ENCODE data around the gene GIPC2.
A peak's percentile ranks its signal among the peaks of the same experiment; 100 is the strongest.
"Not testable (repeated sequence)": the region's sequence is repeated elsewhere in the genome, so short reads cannot be mapped to it uniquely, and the experiment has no call there.

Gene GIPC2

GRCh38 chr1:78051005-78051404 lies 5.2 kb downstream of the GIPC2 start:
- Histone ChIP-seq H3K27ac (ENCODE audit: low read length) (no peak overlapping the region), H3K36me3 (ENCODE audit: control insufficient read depth in 2 of 2, insufficient read depth in 2 of 2, low read length in 2 of 2) (no peaks in the 10 kb centered on the region), H3K9ac (ENCODE audit: low read length in 2 of 2) (no peak overlapping the region), H3K9me3 (ENCODE audit: control insufficient read depth in 2 of 2, low read length in 2 of 2) (no peaks in the 10 kb centered on the region), H3K4me1 (ENCODE audit: control insufficient read depth, insufficient read depth, low read length) (peaks cover 11% of the 10 kb centered on the region), H3K27me3 (ENCODE audit: control insufficient read depth in 1 of 2, insufficient read depth in 2 of 2, low read length in 2 of 2) (no peaks in the 10 kb centered on the region), H3K4me3 (ENCODE audit: low read length in 2 of 2) (no peak overlapping the region)

- H3K4me1 ChIP-seq (ENCODE audit: control insufficient read depth, insufficient read depth, low read length), result no peaks in the 10 kb centered on the region
- H3K9me3 ChIP-seq (ENCODE audit: control insufficient read depth in 2 of 2, low read length in 2 of 2), result no peaks in the 10 kb centered on the region
- no peaks in the 10 kb centered on the region for H3K27me3 ChIP-seq (ENCODE audit: control insufficient read depth in 1 of 2, insufficient read depth in 2 of 2, low read length in 2 of 2)
- H3K27ac ChIP-seq (ENCODE audit: low read length), result no peak overlapping the region
- H3K36me3 ChIP-seq (ENCODE audit: control insufficient read depth in 2 of 2, insufficient read depth in 2 of 2, low read length in 2 of 2), result no peaks in the 10 kb centered on the region
- H3K4me3 ChIP-seq (ENCODE audit: low read length in 2 of 2), result no peak overlapping the region
- H3K9ac ChIP-seq (ENCODE audit: low read length in 2 of 2), result no peak overlapping the region
These were observed 7.1 kb downstream of the GIPC2 start for GRCh38 chr1:78052685-78053405.

DNA sequence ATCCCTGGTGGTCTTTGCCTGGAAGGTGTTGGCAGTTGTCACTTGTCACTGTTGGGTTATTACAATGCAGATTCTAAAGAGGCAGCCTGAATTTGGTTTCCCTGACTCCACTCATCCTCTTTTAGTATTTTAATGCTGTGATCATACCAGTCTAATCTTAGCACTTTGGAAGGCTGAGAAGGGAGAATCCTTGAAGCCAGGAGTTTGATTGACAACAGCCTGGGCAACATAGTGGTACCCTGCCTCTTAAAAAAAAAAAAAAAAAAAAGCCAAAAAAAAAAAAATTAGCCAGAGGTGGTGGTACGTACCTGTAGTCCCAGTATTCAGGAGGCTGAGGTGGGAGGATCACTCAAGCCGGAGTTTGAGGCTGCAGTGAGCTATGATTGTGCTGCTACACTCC lies 7.7 kb downstream of the GIPC2 start:
- H3K4me1 ChIP-seq (ENCODE audit: control insufficient read depth, insufficient read depth, low read length), result no peaks in the 10 kb centered on the region
- H3K9ac ChIP-seq (ENCODE audit: low read length in 2 of 2), result no peak overlapping the region
- H3K9me3 ChIP-seq (ENCODE audit: control insufficient read depth in 2 of 2, low read length in 2 of 2), result no peaks in the 10 kb centered on the region
- no peaks in the 10 kb centered on the region for H3K27me3 ChIP-seq (ENCODE audit: control insufficient read depth in 1 of 2, insufficient read depth in 2 of 2, low read length in 2 of 2)
- H3K27ac ChIP-seq (ENCODE audit: low read length), result no peak overlapping the region
- no peaks in the 10 kb centered on the region for H3K36me3 ChIP-seq (ENCODE audit: control insufficient read depth in 2 of 2, insufficient read depth in 2 of 2, low read length in 2 of 2)
- H3K4me3 ChIP-seq (ENCODE audit: low read length in 2 of 2), result no peak overlapping the region

DNA sequence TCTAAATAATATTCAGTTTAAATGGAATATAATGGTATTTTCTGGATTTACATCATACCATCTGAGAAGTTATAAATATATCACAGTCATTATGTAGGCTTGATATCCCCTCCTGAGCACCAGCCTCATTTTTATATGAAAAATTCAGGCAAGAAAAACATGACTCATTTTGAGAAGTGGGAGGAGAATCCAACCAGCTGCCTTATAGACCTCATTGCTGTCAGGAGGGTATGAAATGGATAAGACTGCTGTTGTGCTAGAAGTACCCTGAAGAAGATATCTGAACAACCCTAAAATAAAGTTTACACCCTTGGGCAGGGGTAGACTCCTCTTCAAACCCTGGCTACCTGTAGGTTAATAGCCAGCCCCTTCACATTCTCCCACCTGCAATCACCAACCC lies 8.8 kb downstream of the GIPC2 start:
- Histone ChIP-seq H3K27ac (ENCODE audit: low read length) (no peak overlapping the region), H3K9ac (ENCODE audit: low read length in 2 of 2) (no peak overlapping the region), H3K27me3 (ENCODE audit: control insufficient read depth in 1 of 2, insufficient read depth in 2 of 2, low read length in 2 of 2) (no peaks in the 10 kb centered on the region), H3K4me1 (ENCODE audit: control insufficient read depth, insufficient read depth, low read length) (no peaks in the 10 kb centered on the region), H3K4me3 (ENCODE audit: low read length in 2 of 2) (no peak overlapping the region), H3K9me3 (ENCODE audit: control insufficient read depth in 2 of 2, low read length in 2 of 2) (no peaks in the 10 kb centered on the region), H3K36me3 (ENCODE audit: control insufficient read depth in 2 of 2, insufficient read depth in 2 of 2, low read length in 2 of 2) (no peaks in the 10 kb centered on the region)

DNA sequence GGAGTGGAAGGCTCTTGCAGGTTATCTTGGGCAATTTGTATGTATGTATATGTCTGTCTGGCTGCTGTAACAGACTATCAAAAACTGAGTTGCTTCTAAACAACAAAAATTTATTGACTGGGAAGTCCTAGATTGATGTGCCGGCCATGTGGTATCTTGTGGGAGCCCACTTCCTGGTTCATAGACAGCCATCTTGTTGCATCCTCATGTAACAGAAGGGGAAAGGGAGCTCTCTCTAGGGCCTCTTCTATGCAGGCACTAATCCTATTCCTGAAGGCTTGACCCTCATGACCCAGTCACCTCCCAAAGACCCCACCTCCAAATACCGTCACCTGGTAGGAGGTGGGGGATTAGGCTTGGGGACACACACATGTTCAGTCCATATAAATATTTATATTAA lies 9.2 kb downstream of the GIPC2 start:
- Histone ChIP-seq H3K27ac (ENCODE audit: low read length) (no peak overlapping the region), H3K4me1 (ENCODE audit: control insufficient read depth, insufficient read depth, low read length) (no peaks in the 10 kb centered on the region), H3K4me3 (ENCODE audit: low read length in 2 of 2) (no peak overlapping the region), H3K9me3 (ENCODE audit: control insufficient read depth in 2 of 2, low read length in 2 of 2) (no peaks in the 10 kb centered on the region), H3K27me3 (ENCODE audit: control insufficient read depth in 1 of 2, insufficient read depth in 2 of 2, low read length in 2 of 2) (no peaks in the 10 kb centered on the region), H3K36me3 (ENCODE audit: control insufficient read depth in 2 of 2, insufficient read depth in 2 of 2, low read length in 2 of 2) (no peaks in the 10 kb centered on the region), H3K9ac (ENCODE audit: low read length in 2 of 2) (no peak overlapping the region)

DNA sequence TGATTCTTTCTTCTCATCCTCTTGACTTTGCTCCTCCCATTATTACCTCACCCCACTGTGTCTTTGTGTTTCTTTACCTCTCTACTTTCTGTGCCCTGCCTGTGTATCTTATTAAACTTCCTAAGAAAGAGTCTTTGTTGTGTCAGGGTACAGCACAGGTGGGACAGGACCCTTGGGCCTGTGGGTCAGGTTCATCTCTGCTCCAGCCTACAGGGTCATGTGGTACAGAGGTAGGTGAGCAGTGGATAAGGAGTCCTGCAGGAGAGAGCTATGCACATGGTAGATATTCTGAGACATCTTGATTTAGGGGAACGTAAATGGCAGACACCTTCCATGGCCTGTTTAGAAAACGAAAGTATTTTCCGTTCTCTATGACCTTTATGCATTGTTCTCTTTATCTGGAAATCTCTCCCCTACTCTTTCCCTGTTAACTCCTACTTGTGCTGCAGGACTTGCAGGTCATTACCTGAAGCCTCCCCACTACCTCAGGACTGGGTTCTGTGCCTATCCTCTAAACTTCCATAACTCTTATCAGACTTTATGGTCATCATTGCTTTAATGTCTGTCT lies 9.9 kb downstream of the GIPC2 start:
- no peaks in the 10 kb centered on the region for H3K9me3 ChIP-seq (ENCODE audit: control insufficient read depth in 2 of 2, low read length in 2 of 2)
- no peaks in the 10 kb centered on the region for H3K4me1 ChIP-seq (ENCODE audit: control insufficient read depth, insufficient read depth, low read length)
- H3K27me3 ChIP-seq (ENCODE audit: control insufficient read depth in 1 of 2, insufficient read depth in 2 of 2, low read length in 2 of 2), result no peaks in the 10 kb centered on the region
- no peaks in the 10 kb centered on the region for H3K36me3 ChIP-seq (ENCODE audit: control insufficient read depth in 2 of 2, insufficient read depth in 2 of 2, low read length in 2 of 2)
- H3K4me3 ChIP-seq (ENCODE audit: low read length in 2 of 2), result peak overlapping the region in 1 of 2 donors; percentile 36
- no peak overlapping the region for H3K27ac ChIP-seq (ENCODE audit: low read length)
- H3K9ac ChIP-seq (ENCODE audit: low read length in 2 of 2), result no peak overlapping the region

GRCh38 chr1:78058670-78059069 lies 12.9 kb downstream of the GIPC2 start:
- no peak overlapping the region for H3K9ac ChIP-seq (ENCODE audit: low read length in 2 of 2)
- H3K36me3 ChIP-seq (ENCODE audit: control insufficient read depth in 2 of 2, insufficient read depth in 2 of 2, low read length in 2 of 2), result no peaks in the 10 kb centered on the region
- H3K4me1 ChIP-seq (ENCODE audit: control insufficient read depth, insufficient read depth, low read length), result no peaks in the 10 kb centered on the region
- H3K27me3 ChIP-seq (ENCODE audit: control insufficient read depth in 1 of 2, insufficient read depth in 2 of 2, low read length in 2 of 2), result no peaks in the 10 kb centered on the region
- H3K9me3 ChIP-seq (ENCODE audit: control insufficient read depth in 2 of 2, low read length in 2 of 2), result no peaks in the 10 kb centered on the region
- no peak overlapping the region for H3K4me3 ChIP-seq (ENCODE audit: low read length in 2 of 2)
- H3K27ac ChIP-seq (ENCODE audit: low read length), result no peak overlapping the region

DNA sequence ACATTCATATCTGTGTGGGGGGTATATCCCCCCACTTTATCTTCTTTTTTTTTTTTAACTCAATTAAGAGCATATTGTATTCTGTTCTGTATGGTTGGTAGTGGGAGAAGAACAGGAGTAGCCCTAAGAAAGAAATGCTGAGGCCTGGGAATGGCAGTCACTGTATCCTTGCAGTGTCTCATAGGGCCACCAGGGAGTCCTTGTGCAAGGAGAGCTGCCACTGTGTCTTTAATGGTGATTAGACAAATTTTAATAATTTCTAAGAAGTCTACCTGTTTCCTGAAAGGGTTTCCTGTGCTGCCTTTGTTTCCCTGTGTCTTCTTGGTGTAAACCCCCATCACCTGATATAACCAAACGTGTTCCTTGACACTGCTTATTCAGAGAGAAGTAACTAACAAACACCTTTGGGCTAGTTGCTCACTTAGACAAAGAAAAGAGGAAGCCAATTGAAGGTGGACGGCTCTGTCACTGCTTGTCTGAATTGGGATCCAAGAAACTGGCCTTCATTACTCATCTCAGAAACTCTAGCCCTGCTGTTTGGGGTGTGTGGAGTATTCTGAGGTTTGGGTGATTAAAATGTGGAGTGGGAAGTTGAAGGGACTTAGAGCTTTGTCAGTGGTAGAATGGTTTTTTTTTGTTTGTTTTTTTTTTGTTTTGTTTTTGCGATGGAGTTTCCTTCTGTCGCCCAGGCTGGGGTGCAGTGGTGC lies 15.2 kb downstream of the GIPC2 start:
- Histone ChIP-seq H3K9ac (ENCODE audit: low read length in 2 of 2) (no peak overlapping the region), H3K36me3 (ENCODE audit: control insufficient read depth in 2 of 2, insufficient read depth in 2 of 2, low read length in 2 of 2) (no peaks in the 10 kb centered on the region), H3K27ac (ENCODE audit: low read length) (no peak overlapping the region), H3K27me3 (ENCODE audit: control insufficient read depth in 1 of 2, insufficient read depth in 2 of 2, low read length in 2 of 2) (no peaks in the 10 kb centered on the region), H3K9me3 (ENCODE audit: control insufficient read depth in 2 of 2, low read length in 2 of 2) (no peaks in the 10 kb centered on the region), H3K4me1 (ENCODE audit: control insufficient read depth, insufficient read depth, low read length) (no peaks in the 10 kb centered on the region), H3K4me3 (ENCODE audit: low read length in 2 of 2) (no peak overlapping the region)

- H3K4me3 ChIP-seq (ENCODE audit: low read length in 2 of 2), result no peak overlapping the region
- H3K9me3 ChIP-seq (ENCODE audit: control insufficient read depth in 2 of 2, low read length in 2 of 2), result no peaks in the 10 kb centered on the region
- no peak overlapping the region for H3K9ac ChIP-seq (ENCODE audit: low read length in 2 of 2)
- no peaks in the 10 kb centered on the region for H3K4me1 ChIP-seq (ENCODE audit: control insufficient read depth, insufficient read depth, low read length)
- no peak overlapping the region for H3K27ac ChIP-seq (ENCODE audit: low read length)
- no peaks in the 10 kb centered on the region for H3K27me3 ChIP-seq (ENCODE audit: control insufficient read depth in 1 of 2, insufficient read depth in 2 of 2, low read length in 2 of 2)
- no peaks in the 10 kb centered on the region for H3K36me3 ChIP-seq (ENCODE audit: control insufficient read depth in 2 of 2, insufficient read depth in 2 of 2, low read length in 2 of 2)
These were observed 16.2 kb downstream of the GIPC2 start for GRCh38 chr1:78061825-78062523.

- H3K9me3 ChIP-seq (ENCODE audit: control insufficient read depth in 2 of 2, low read length in 2 of 2); H3K4me1 ChIP-seq (ENCODE audit: control insufficient read depth, insufficient read depth, low read length); H3K36me3 ChIP-seq (ENCODE audit: control insufficient read depth in 2 of 2, insufficient read depth in 2 of 2, low read length in 2 of 2); H3K27me3 ChIP-seq (ENCODE audit: control insufficient read depth in 1 of 2, insufficient read depth in 2 of 2, low read length in 2 of 2); H3K9ac ChIP-seq (ENCODE audit: low read length in 2 of 2); H3K27ac ChIP-seq (ENCODE audit: low read length); H3K4me3 ChIP-seq (ENCODE audit: low read length in 2 of 2): not testable (repeated sequence)
These were observed 19.1 kb downstream of the GIPC2 start for GRCh38 chr1:78064886-78065285.

Measured in stomach smooth muscle (tissue), 2 donors.